NCI-H2196 treated with DMSO at 0.1 percent for 48 hours (cell line): Measurements from ENCODE around the gene WDR70.
"Not testable (repeated sequence)": the region's sequence is repeated elsewhere in the genome, so short reads cannot be mapped to it uniquely, and the experiment has no call there.

ENCODE experiments used
- DNase-seq: peaks from one replicate; lab custom pipeline; 2025; ENCODE audit not compliant: unreplicated experiment; lab: John Stamatoyannopoulos, UW

Gene WDR70

GRCh38 chr5:37511646-37512045 lies 132.5 kb downstream of the WDR70 start:
- no peak for DNase-seq

- DNase-seq = no peak
Observed at GRCh38 chr5:37514946-37515345, 135.8 kb downstream of the WDR70 start.

- DNase-seq = no peak
Observed at GRCh38 chr5:37517686-37518085, 138.6 kb downstream of the WDR70 start.

- DNase-seq = not testable (repeated sequence)
Observed at GRCh38 chr5:37518356-37518755, 139.2 kb downstream of the WDR70 start.

GRCh38 chr5:37519304-37519703 lies 140.2 kb downstream of the WDR70 start:
- no peak for DNase-seq

GRCh38 chr5:37519807-37520206 lies 140.7 kb downstream of the WDR70 start:
- no peak for DNase-seq

GRCh38 chr5:37520811-37521210 lies 141.7 kb downstream of the WDR70 start:
- no peak for DNase-seq

- no peak for DNase-seq
Observed at GRCh38 chr5:37532976-37533740, 154.0 kb downstream of the WDR70 start.

- no peak for DNase-seq
Observed at GRCh38 chr5:37533851-37534250, 154.7 kb downstream of the WDR70 start.

- DNase-seq = no peak
Observed at GRCh38 chr5:37539459-37539858, 160.3 kb downstream of the WDR70 start.

GRCh38 chr5:37543216-37543615 lies 164.1 kb downstream of the WDR70 start:
- DNase-seq = no peak

GRCh38 chr5:37549411-37549810 lies 170.3 kb downstream of the WDR70 start:
- no peak for DNase-seq

- no peak for DNase-seq
Observed at GRCh38 chr5:37552161-37552560, 173.0 kb downstream of the WDR70 start.

- no peak for DNase-seq
Observed at GRCh38 chr5:37552770-37553719, 173.9 kb downstream of the WDR70 start.

GRCh38 chr5:37553720-37554404 lies 174.7 kb downstream of the WDR70 start:
- DNase-seq = no peak

- no peak for DNase-seq
Observed at GRCh38 chr5:37554405-37554739, 175.3 kb downstream of the WDR70 start.

GRCh38 chr5:37554938-37555337 lies 175.8 kb downstream of the WDR70 start:
- no peak for DNase-seq

- no peak for DNase-seq
Observed at GRCh38 chr5:37557734-37558293, 178.7 kb downstream of the WDR70 start.

GRCh38 chr5:37565062-37565670 lies 186.0 kb downstream of the WDR70 start:
- no peak for DNase-seq

- DNase-seq = no peak
Observed at GRCh38 chr5:37567566-37567965, 188.4 kb downstream of the WDR70 start.
